ENCODE data around the gene C7orf57.

- TF ChIP-seq CTCF (IDR thresholded peaks at IDR 0.05) (no peak), EP300 (IDR thresholded peaks at IDR 0.05) (no peak)
These were observed 44.8 kb upstream of the C7orf57 start for GRCh38 chr7:47990592-47990991.

Data from gastroesophageal sphincter (tissue), 3 donors.